Measurements from ENCODE around the gene CCNY. TPM values are rescaled to one million over a fixed set of nuclear protein-coding genes. Genes with fewer than 3 reads are reported as not detected.

Gene CCNY
- total and polyA plus RNA-seq, 8 donors = 5.8 to 99.6 (median 37.7) TPM

DNA sequence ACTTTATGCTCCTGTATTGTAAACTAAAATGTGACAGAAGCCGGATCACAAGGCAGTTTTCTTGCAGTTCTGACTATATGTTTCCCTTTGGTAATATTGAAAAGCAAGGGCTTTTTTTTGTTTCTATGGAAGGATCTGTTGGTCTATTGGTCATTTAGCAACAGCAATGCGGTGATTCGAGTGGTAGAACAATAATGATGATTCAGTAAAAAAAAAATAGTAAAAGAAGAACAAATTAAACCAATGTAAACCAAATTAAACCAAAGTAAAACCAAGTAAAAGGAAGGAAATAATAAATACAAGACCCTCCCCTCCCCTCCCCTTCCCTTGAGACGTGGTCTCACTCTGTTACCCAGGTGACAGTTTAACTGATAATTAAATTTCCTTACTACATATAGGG is 17.8 kb upstream of the CCNY start:
- WGBS, 5 donors = 81 to 99% (median 95%) methylated on average over 4 of the region's 4 CpGs
- Histone ChIP-seq H3K27me3 (no peaks in the 10 kb centered on the region), H3K27ac (no peak overlapping the region), H3K9me3 (peaks cover 0 to 6% (median 3%) of the 10 kb centered on the region in 4 donors), H3K4me1 (peaks cover 0 to 5% (median 0%) of the 10 kb centered on the region in 4 donors), H3K4me3 (no peak overlapping the region), H3K36me3 (peaks cover 0 to 39% (median 18%) of the 10 kb centered on the region in 4 donors)
- TF ChIP-seq POLR2A (IDR thresholded peaks at IDR 0.05) = no peak
- no peak for TF ChIP-seq POLR2AphosphoS5 (IDR thresholded peaks at IDR 0.05)
- TF ChIP-seq EP300 (IDR thresholded peaks at IDR 0.05) = no peak
- TF ChIP-seq, protein P1, sequence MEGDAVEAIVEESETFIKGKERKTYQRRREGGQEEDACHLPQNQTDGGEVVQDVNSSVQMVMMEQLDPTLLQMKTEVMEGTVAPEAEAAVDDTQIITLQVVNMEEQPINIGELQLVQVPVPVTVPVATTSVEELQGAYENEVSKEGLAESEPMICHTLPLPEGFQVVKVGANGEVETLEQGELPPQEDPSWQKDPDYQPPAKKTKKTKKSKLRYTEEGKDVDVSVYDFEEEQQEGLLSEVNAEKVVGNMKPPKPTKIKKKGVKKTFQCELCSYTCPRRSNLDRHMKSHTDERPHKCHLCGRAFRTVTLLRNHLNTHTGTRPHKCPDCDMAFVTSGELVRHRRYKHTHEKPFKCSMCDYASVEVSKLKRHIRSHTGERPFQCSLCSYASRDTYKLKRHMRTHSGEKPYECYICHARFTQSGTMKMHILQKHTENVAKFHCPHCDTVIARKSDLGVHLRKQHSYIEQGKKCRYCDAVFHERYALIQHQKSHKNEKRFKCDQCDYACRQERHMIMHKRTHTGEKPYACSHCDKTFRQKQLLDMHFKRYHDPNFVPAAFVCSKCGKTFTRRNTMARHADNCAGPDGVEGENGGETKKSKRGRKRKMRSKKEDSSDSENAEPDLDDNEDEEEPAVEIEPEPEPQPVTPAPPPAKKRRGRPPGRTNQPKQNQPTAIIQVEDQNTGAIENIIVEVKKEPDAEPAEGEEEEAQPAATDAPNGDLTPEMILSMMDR (IDR thresholded peaks at IDR 0.05) = no peak
- intact Hi-C loops (cut with DNase I; ENCODE audit: low total_unique reads) = no loop called here
- DNase-seq = no peak

DNA sequence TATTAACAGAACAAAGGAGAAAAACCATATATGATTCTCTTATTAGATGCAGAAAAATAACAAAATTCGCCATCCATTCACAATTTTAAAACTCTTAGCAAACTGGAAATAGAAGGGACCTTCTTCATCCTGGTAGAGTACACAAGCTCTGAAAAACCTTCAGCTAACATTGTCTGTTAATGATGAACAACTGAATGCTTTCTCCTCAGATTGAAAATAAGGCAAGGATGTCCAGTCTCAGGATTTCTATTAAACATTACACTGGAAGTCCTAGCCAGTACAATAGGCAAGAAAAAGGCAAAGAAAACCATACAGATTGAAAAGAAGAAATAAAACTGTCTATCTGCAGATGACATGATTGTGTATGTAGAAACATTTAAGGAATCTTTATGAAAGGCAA is 16.0 kb upstream of the CCNY start:
- H3K9me3 ChIP-seq = peaks cover 0 to 6% (median 0%) of the 10 kb centered on the region in 4 donors
- TF ChIP-seq, protein P1 (IDR thresholded peaks at IDR 0.05) = no peak
- TF ChIP-seq POLR2A (IDR thresholded peaks at IDR 0.05) = no peak
- no peak for TF ChIP-seq EP300 (IDR thresholded peaks at IDR 0.05)
- TF ChIP-seq POLR2AphosphoS5 (IDR thresholded peaks at IDR 0.05) = no peak
- peaks cover 0 to 5% (median 0%) of the 10 kb centered on the region in 4 donors for H3K4me1 ChIP-seq
- intact Hi-C loops (cut with DNase I; ENCODE audit: low total_unique reads) = no loop called here
- no peaks in the 10 kb centered on the region for H3K27me3 ChIP-seq
- peaks cover 0 to 31% (median 14%) of the 10 kb centered on the region in 4 donors for H3K36me3 ChIP-seq
- H3K27ac ChIP-seq = no peak overlapping the region
- 91 to 100% (median 95%) methylated on average over 1 of the region's 1 CpG for WGBS, 5 donors
- no peak overlapping the region for H3K4me3 ChIP-seq
- DNase-seq = no peak

DNA sequence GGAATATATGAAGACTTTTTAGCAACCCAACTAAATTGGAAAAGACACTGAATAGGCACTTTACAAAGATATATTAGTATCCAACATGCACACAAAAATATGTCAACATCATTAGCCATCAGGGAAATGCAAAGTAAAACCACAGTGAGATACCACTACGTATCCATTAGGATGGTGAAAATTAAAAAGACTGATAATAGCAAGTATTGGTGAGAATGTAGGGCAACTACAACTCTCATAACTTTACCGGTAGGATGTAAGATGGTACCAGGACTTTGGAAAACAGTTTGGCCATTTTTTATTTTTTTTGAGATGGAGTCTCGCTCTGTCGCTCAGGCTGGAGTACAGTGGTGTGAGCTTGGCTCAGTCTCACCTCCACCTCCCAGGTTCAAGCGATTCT is 13.7 kb upstream of the CCNY start:
- no peak overlapping the region for H3K27ac ChIP-seq
- H3K27me3 ChIP-seq = no peaks in the 10 kb centered on the region
- peaks cover 0 to 6% (median 0%) of the 10 kb centered on the region in 4 donors for H3K9me3 ChIP-seq
- 95 to 99% (median 98%) methylated on average over 5 of the region's 5 CpGs for WGBS, 5 donors
- H3K4me3 ChIP-seq = no peak overlapping the region
- TF ChIP-seq, protein P1 (IDR thresholded peaks at IDR 0.05) = no peak
- no peak for TF ChIP-seq POLR2AphosphoS5 (IDR thresholded peaks at IDR 0.05)
- TF ChIP-seq POLR2A (IDR thresholded peaks at IDR 0.05) = no peak
- no peak for TF ChIP-seq EP300 (IDR thresholded peaks at IDR 0.05)
- H3K4me1 ChIP-seq = peaks cover 0 to 4% (median 1%) of the 10 kb centered on the region in 4 donors
- DNase-seq = no peak
- intact Hi-C loops (cut with DNase I; ENCODE audit: low total_unique reads) = no loop called here
- peaks cover 0 to 18% (median 7%) of the 10 kb centered on the region in 4 donors for H3K36me3 ChIP-seq

DNA sequence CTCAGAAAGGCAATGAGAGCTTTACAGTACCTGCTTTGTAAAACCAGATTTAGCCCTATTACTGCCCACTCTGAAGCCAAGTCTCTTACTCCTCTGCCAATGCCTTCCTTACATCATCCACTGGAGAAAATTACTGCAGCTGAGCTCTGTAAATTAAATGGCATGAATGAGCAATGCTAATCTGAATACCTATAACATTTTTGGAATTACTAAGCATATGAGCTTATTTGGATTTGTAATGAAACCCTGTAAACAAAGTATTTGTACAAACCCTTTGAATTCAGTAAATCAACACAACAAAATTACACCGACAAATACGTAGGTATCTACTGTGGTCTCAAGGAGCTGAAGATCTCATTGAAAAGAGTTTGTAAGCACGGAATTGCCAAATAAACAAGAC is 12.1 kb upstream of the CCNY start:
- WGBS, 5 donors = 82 to 91% (median 89%) methylated on average over 3 of the region's 3 CpGs
- Histone ChIP-seq H3K27me3 (no peaks in the 10 kb centered on the region), H3K4me1 (peaks cover 0 to 18% (median 12%) of the 10 kb centered on the region in 4 donors), H3K4me3 (no peak overlapping the region), H3K27ac (peak overlapping the region in 1 of 5 donors; percentile 7), H3K36me3 (peaks cover 0 to 14% (median 3%) of the 10 kb centered on the region in 4 donors), H3K9me3 (peaks cover 0 to 6% (median 0%) of the 10 kb centered on the region in 4 donors)
- intact Hi-C loops (cut with DNase I; ENCODE audit: low total_unique reads) = no loop called here
- no peak for TF ChIP-seq POLR2A (IDR thresholded peaks at IDR 0.05)
- TF ChIP-seq POLR2AphosphoS5 (IDR thresholded peaks at IDR 0.05) = no peak
- no peak for TF ChIP-seq EP300 (IDR thresholded peaks at IDR 0.05)
- TF ChIP-seq, protein P1 (IDR thresholded peaks at IDR 0.05) = no peak
- DNase-seq = no peak
